Ramos (cell line): ENCODE results near the gene MYOZ3.

Source experiments
- in situ Hi-C: fragments of 300-500 bp; cut with MboI; formaldehyde crosslinking; loops from one replicate; pipeline ENCODE4 v1.14.3; 2022; ENCODE audit warnings: low sequenced_read_pairs; ENCODE audit not compliant: unreplicated experiment

Gene MYOZ3

GRCh38 chr5:150674341-150674821, 13.3 kb downstream of the MYOZ3 start:
- in situ Hi-C loops, result no loop called here

- in situ Hi-C loops, result no loop called here
Observed at GRCh38 chr5:150675069-150675468, 14.0 kb downstream of the MYOZ3 start.

GRCh38 chr5:150676578-150676977, 15.5 kb downstream of the MYOZ3 start:
- in situ Hi-C loops, result no loop called here

DNA sequence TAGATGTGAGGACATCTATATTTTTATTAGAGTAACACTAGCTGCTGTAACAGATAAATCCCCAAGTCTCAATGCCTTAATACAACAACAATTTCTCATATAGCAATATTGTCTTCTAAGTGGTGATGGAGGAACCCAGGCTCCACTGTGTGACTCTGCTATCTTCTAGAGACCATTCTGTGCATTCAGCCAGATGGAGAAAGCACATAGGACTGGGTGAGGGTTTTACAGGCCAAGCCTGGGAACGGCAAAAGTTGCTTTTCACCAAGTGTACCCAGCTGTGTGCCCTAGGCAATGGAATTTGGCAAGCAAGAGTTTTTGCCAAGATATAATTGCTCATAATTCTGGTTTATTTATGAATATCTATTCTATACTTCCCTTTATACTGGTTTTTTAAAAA, 28.1 kb downstream of the MYOZ3 start:
- in situ Hi-C loops, result no loop called here

- in situ Hi-C loops, result no loop called here
Observed at GRCh38 chr5:150690760-150691159, 29.7 kb downstream of the MYOZ3 start.

- in situ Hi-C loops, result no loop called here
Observed at GRCh38 chr5:150692276-150692675, 31.2 kb downstream of the MYOZ3 start.

DNA sequence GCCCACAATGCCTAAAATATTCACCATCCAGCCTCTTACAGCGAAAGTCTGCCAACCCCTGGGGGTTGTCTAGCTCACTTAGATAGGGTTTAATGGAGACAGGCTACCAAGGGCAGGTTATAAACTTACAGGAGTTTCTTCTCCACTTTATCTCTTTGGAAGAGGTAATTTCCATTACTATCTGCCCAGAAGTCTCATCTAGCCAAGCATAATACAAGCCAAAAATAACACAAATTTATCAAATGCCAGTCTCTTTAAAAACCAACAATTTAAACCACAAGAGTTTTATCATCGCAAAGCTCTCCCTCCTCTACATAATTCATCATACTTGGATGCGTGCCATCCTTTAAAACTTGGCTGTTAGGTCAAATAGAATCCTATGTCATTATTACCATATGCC, 33.6 kb downstream of the MYOZ3 start:
- in situ Hi-C loops, result no loop called here

GRCh38 chr5:150700246-150700593, 39.2 kb downstream of the MYOZ3 start:
- in situ Hi-C loops, result no loop called here

GRCh38 chr5:150700594-150701377, 39.7 kb downstream of the MYOZ3 start, which contains the start of gene RBM22:
Gene RBM22 (minus strand): TSS chr5:150701062. CDS start chr5:150700985, 77 bp downstream.
- in situ Hi-C loops, result no loop called here

GRCh38 chr5:150703762-150704161, 42.7 kb downstream of the MYOZ3 start:
- in situ Hi-C loops, result no loop called here

GRCh38 chr5:150706776-150707390, 45.8 kb downstream of the MYOZ3 start:
- in situ Hi-C loops, result no loop called here

DNA sequence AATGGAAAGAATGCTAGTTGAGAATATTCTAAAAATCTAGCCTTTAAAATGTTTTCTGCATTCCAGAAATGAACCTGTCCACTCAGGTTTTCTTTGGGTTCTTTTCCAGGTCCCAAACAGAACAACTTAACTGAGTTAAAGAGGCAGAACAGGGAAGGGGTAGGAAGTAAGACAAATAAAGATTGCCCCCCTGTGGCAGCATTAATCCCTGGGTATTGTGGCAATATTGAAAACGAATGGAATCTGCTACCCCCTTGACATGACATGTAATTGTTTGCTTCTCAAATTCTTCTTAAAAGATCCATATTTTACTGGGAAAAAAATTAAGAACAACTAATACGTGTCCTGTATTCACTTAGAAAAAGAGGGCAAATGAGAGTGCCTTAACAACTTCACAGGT, 49.1 kb downstream of the MYOZ3 start:
- in situ Hi-C loops, result no loop called here

- in situ Hi-C loops, result no loop called here
Observed at GRCh38 chr5:150723845-150724244, 62.8 kb downstream of the MYOZ3 start.
